ENCODE data around the gene ZNF785.
"Not testable (repeated sequence)": the region's sequence is repeated elsewhere in the genome, so short reads cannot be mapped to it uniquely, and the experiment has no call there.

Gene ZNF785

DNA sequence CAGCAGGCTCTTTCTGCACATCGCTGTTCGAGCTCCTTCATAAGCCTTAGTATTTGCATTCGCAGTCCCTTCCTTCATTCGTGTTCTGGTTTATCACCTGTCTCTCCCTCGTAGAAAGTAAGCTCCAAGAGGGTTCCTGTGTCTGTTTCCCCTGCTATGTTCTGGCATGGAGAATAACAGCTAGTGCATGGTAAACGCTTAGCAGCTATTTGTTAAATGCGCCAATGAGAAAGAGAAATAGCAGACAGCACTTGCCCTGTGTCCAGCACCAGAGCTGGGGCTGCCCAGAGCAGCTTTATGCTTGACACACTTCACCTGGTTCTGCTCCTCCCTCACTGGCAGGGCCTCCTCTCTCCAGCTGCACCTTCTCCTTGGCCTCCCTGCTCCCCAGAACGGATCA lies 19.5 kb downstream of the ZNF785 start:
- no peak for DNase-seq (ENCODE audit: low read depth)

DNA sequence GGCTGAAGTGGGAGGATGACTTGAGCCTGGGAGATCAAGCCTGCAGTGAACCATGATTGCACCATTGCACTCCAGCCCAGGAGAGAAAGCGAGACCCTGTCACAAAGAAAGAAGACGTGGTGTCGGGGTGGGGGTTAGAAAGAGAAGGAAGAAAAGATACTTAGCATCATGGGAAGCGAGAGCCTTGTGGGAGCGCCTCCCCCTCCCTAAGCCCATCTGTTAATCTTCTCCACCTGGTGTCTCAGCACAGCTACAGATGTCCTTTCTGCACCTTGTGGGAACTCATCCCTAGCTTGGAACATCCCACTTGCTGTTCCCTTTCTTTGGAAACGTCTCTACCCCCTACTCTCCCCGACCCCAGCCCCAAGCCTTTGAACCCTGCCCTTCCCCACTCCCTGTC lies 20.0 kb downstream of the ZNF785 start:
- DNase-seq (ENCODE audit: low read depth): no peak

DNA sequence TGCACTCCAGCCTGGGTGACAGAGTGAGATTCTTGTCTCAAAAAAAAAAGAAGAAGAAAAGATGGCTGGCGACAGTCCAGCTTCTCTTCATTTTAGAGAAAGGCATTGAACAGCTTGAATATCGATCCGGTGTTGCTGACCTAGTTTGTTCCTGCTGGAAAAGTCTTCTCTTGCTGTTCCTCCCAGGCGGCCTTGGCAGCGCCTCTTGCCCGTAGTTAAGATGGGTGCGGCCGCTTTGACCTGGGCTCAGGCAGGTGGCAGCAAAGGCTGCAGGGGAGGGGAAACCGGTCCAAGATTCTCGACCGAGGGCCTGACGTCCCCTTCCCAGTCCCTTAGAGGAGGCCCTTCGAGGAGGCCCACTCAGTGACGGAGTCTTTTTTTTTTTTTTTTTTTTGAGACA lies 23.5 kb downstream of the ZNF785 start:
- DNase-seq (ENCODE audit: low read depth): no peak

DNA sequence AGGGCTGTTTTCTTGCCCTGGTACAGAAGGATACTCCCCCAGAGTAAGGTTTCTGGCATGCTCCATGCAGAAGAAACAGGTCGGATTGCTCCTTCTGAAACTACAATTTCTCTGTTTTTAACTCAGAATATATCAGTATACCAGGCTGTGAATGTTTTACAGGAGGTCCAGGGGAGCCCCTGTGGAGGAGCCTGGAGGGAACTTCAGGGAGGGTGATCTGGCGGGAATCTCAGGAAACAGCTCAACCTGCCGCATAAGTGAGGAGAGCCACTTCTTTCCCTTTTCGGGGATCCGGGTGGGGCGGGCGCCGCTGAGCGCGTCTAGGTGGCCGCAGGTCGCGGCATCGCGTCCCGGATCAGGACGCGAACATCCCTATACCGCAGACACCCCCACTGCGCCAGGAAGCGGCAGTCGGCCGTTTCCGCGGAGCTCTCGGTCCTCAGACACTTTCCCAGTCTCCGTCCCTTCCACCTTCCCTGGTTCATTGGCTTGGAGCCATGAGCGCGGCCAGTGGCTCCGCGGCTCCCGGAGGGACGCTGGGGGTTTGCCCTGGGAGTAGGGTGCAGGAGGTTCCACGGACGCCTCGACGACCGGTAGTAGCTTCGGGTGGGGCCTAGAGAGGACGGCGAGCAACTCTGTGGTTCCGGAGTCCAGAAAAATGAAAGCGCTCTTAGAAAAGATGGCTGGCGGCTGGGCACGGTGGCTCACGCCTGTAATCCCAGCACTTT lies 24.2 kb downstream of the ZNF785 start:
- no peak for DNase-seq (ENCODE audit: low read depth)

DNA sequence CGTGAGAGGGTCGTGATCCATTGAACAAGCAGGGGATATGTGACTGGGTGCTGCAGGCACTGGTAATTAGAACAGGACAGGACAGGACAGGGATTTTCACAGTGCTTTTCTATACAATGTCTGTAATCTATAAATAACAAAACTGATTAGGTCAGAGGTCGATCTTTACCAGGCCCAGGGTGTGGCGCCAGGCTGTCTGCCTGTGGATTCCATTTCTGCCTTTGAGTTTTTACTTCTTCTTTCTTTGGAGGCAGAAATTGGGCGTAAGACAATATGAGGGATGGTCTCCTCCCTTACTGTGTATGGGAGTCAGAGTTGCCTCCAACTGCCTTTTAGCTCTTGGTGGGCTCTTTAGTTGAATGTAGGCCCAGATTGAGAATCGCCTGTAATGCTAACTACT lies 25.8 kb downstream of the ZNF785 start:
- DNase-seq (ENCODE audit: low read depth): no peak

DNA sequence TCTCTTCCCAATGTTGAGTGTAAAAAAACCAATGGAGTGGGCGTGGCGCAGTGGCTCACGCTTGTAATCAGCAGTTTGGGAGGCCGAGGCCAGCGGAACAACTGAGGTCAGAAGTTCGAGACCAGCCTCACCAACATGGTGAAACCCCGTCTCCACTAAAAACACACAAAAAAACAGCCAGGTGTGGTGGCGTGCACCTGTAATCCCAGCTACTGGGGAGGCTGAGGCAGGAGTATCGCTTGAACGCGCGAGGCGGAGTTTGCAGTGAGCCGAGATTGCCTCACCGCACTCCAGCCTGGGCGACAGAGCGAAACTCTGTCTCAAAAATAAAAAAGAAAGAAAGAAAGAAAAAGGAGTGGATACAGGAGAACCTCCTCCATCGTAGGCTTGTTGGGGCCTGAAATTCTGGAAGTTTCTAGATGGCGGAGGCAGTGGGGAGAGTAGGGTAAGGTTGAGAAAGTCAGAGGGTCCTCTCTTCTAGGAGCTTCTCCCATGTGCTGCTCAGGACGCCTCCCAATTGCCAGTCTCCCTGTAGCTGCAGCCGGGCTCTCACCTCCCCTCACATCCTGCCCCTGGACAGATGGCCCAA lies 26.6 kb downstream of the ZNF785 start:
- DNase-seq (ENCODE audit: low read depth): no peak

DNA sequence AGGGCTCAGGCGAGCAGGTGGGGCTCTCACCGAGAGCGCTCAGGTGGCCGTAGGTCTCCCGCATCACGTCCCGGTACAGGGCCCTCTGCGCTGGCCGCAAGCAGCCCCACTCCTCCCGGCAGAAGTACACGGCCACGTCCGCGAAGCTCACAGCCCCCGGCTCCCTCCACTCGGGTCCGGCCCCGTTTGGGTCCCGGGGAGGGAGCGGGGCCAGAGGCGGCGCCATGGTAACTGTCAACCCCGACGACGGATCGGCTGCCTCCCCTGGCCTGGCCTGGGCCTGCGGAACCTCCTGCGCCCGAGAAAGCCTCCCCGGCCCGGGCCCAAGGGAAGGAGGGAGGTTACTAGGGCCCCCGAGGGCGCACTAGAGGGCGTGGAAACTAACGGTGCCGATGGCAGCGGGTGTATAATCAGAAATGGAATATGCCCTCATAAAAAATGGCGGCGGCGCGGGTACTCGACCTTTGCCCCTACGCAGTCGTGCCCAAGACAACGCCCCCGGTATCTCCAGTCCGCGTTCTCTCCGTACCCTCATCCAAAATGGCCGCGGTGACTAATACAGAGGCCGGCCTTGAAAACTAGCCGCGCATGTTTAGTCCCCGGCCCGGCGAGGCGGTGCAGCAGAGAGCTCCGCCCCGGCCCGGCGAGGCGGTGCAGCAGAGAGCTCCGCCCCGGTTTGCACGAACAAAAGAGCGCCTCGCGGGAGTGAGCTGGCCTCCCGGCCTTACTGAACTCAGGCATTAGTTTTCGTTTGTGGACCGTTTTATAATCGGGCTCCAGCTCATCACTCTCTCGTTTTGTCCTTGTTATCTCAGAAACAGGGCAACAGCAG lies 27.3 kb downstream of the ZNF785 start, which contains the start of gene ZNF764:
TSS of gene ZNF764 (minus strand) at position 418 of the 832 bp plus-strand sequence. CDS start at position 226, 192 bp downstream.
- peak; percentile 93 for DNase-seq (ENCODE audit: low read depth)

DNA sequence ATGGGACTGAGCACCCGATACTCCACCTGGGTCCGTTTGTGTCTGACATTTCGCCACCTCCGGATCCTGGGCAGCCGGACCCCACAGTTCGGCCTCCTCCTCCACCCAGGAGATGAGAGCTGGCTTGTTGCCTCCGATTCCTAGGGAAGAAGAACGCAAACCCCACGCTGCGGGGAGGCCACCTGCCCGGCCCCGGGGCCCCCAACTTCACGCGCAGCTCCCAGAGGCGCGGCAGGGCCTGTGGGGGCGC lies 27.9 kb downstream of the ZNF785 start:
- DNase-seq (ENCODE audit: low read depth): no peak

DNA sequence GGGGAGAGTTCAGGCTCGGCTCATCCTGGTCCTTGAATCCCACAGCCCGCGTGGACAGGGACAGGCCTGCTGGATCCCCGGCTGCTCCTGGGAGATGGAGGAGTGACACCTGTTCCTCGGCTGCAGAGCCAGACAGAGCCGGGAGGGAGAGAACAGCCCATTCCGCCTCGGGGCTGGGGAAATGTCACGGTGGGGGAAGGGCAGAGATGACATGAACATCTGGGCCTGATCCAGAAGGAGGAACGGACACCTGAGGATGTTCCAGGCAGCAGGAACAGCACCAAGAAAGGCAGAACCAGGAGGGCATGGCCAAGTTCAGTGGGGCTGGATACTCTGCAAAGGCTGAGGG lies 29.4 kb downstream of the ZNF785 start:
- DNase-seq (ENCODE audit: low read depth): no peak

DNA sequence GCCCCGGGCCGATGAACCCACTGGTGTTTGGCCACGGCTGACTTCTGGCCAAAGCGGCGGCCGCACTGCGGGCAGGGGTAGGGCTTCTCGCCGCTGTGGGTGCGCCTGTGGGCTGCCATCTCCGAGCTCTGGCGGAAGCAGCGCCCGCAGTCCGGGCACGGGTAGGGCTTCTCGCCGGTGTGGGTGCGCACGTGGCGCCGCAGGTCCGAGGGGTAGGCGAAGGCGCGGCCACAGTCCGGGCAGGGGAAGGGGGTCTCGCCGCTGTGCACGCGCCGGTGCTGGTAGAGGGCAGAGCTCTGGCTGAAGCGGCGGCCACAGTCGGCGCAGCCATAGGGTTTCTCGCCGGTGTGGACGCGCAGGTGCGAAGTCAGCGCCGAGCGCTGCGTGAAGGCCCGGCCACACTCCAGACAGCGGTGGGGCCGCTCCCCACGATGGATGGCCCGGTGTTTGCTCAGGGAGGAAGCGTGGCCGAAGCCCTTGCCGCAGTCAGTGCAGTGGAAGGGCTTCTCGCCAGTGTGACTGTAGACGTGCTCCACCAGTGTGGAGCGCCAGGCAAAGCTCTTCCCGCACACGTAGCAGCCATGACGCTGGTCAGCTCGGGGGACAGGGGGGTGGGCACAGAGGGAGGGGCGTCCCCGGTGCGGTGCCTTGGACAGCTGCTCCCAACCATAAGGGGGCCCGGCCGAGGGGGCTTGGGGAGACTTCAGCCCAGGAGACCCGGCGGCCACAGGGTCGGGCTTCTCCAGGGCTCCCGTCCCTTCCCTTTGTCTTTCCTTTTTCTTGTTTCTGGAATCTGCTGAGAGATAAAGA lies 30.0 kb downstream of the ZNF785 start:
- no peak for DNase-seq (ENCODE audit: low read depth)

DNA sequence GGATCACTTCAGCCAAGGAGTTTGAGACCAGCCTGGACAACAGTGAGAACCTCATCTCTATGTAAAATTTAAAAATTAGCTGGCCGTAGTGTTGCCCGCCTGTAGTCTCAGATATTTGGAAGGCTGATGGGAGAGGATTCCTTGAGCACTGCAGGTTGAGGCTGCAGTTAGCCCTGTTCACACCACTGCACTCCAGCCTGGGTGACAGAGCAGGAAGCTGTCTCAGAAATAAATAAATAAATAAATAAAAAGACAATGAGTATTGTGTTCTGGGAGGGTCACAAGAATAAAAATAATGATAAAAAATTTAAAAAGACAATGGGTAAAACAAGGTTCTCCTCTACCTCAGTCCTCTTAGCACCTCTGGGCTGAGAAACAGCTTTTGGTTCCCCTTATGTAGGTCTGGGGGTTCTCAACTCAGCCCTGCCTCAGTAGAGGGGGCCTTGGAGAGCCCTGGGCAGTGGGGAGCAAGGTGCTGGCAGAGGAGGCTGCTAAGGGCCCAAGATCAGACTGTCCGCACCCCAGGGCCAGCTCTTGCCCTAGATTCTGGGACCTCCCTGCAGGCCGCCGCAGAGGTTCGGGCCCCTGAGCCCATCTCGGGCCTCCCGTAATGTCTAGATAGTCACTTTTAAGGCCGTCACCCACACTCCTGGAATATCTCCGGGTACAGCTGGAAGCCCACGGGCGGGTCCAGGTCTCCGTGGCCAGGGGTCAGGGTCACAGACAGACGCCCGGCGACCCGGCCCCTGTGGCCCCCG lies 30.8 kb downstream of the ZNF785 start:
- DNase-seq (ENCODE audit: low read depth): no peak

DNA sequence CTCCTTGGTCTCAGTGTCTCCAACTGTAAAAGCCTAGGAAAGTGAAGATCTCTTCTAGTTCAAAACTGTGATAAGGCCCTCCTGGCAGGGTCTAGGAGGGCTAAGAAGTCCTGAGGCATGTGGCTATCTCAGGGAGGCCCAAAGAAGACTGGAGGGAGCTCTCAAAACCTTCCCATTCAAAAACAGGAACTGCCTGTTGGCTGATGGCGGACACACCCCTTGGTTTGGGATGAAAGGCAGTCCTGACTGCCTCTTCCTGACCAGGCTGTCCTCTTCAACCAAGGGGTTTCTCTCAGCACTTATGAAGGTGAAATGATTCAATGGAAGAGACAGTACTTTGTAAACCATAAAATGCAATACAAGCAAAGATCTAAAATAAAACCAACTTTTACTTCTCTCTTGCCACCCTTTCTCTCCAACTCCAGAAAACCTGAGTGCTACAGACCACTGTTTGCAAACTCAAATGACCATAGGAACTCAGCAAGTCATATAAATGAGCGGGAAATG lies 32.1 kb downstream of the ZNF785 start:
- no peak for DNase-seq (ENCODE audit: low read depth)

DNA sequence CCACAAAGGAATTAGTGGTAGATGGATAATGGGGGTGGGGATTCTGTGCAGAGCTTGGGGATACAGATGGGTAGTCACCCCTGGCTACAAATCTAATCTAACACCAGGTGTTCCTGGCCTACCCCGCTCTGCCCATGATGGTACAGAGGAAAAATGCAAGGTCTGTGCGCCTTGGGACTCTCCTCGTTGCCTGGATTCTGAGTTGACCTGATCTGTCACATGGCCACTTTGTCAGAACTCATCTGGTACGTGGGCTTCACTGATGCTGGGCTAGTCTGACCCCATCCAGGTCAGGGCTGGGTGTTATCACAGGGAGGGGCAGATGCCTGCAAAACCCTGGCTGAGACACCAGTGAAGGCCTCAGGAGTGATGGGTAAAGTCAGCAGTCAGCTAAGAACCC lies 32.5 kb downstream of the ZNF785 start:
- DNase-seq (ENCODE audit: low read depth): no peak

DNA sequence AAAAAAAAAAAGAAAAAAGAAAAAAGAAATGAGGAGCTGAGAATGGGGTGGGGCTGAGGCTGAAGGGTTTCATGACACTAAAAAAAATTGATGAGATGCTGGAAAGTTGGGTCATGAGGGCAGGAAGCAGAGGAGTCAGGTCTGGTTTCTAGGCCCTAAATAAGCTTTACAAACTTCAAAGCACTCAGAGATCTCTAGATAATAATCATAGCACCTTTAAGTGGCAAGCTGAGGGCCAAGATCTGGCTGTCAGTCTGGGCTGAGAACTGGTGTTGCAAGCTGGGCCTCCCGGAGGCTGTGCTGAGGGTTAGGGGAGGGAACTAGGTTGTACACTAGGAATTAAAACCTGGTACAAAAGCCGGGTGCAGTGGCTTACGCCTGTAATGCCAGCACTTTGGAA lies 33.7 kb downstream of the ZNF785 start:
- no peak for DNase-seq (ENCODE audit: low read depth)

DNA sequence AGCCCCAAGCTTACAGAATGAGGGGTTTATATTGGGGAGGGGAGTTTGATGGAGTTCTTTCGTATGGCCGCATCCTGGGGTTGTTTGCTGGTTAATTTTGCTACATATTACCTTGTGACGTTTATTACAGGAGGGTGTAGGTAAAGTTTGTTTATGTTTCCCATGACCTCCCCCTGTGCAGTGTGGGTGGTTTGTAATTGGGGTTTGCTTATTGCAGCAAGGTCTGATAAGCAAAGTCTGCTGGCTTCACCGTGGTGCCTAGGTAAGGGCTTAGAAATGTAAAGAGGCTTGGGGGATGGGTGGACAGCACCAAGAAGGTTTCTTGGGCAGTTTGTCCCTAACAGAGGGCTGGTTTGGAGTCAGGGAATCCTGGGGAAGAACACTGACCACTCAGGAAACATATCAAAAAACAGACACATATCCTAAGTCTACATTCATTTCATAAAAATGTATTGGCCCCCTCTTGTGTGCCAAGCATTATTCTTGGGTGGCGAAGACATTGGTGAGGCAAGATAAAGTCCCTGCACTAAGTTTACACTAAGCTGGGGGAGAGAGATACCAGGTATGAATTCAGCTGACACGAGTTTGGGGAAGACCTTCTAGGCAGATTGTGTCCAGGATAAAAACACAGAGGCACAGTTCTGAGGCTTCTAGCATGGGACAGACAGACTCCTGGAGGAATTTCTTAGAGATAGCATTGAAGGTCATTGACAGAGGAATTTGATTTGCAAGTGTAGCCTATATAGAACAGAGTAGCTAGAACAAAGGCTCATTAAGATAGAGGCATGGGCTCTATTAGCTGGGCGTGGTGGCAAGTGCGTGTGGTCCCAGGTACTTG lies 36.9 kb downstream of the ZNF785 start:
- no peak for DNase-seq (ENCODE audit: low read depth)

DNA sequence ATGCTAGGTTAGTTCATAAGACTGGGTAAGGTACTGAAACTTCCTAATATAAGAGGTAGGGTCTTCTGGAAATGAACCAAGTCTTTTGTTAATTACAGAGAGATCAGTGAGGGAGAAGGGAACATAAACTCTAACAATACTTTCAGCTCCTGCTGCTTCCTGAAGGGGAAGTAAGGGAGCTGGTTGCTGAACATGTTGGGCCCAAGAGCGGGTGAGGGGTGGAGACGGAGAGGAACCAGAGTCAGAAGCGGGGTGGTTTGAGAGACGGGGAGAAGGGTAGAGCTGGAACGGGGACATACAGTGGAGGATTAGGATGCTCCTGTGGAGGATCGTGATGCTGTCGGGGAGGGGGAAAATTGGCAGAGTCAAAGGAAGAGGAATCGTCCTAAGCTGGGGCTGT lies 39.4 kb downstream of the ZNF785 start:
- no peak for DNase-seq (ENCODE audit: low read depth)

DNA sequence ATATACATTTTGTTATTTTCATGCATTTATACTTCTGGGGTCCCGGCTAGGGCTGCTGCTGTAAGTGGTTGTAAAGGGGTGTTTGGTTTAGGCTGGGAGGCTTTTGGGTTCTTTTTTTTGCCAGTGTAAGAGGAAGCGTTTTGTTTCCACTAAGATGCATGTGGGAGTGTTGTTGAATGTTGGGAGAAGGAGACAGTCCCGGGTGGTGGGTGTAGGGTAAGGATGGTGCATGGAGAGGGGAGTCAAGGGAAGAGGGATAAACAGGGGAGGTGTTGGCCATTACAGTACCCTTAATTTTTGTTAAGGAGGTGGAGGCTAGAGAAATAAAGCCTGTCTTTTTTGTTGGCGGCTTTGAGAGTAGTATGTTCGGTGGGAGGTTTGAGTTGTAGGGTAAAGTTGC lies 42.4 kb downstream of the ZNF785 start:
- no peak for DNase-seq (ENCODE audit: low read depth)

DNA sequence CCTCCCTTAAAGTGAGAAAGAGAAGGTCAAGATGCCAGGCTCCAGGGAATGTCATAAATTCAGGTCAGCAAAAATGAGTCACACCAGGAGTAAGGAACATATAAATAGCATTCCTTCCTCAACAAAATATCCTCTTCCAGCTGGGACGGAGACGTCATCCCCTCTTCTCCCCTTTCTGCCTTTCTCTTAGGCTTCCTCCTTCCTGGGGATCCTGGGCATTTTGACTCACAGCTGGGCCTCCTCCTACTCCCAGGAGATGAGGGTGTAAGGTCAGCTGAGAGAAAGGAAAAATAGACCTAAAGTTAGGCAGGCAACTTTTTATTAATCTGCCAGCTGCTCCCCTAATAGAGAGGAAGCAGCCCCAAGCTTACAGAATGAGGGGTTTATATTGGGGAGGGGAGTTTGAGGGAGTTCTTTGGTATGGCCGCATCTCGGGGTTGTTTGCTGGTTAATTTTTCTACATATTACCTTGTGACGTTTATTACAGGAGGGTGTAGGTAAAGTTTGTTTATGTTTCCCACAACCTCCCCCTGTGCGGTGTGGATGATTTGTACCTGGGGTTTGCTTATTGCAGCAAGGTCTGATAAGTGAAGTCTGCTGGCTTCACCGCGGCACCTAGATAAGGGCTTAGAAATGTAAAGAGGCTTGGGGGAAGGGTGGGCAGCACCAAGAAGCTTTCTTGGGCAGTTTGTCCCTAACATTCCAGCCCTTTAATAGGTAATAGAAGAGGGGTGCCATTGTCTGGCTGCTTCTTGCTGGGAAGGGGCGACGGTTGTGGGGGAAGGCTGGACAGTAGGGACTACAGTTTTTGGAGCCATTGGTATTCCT lies 43.8 kb downstream of the ZNF785 start:
- no peak for DNase-seq (ENCODE audit: low read depth)

DNA sequence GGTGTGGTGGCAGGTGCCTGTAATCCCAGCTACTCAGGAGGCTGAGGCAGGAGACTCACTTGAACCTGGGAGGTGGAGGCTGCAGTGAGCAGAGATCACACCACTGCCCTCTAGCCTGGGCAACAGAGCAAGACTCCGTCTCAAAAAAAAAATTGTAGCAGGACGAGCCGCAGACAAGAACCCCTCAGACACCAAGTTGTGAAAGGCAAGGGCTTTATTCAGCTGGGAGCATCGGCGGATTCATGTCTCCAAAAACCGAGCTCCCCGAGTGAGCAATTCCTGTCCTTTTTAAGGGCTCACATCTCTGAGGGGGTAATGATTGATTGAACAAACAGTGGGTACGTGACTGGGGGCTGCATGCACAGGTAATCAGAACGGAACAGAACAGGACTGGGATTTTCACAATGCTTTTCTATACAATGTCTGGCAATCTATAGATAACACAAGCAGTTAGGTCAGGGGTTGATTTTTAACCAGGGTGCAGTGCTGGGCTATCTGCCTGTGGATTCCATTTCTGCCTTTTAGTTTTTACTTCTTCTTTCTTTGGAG lies 44.5 kb downstream of the ZNF785 start:
- DNase-seq (ENCODE audit: low read depth): not testable (repeated sequence)
